ENCODE measurements around the gene AMH. TPM values are rescaled to one million over a fixed set of nuclear protein-coding genes. Genes with fewer than 3 reads are reported as not detected.

AMH gene
- total RNA-seq, 1 experiment from 2014 or later: 21.9 TPM

DNA sequence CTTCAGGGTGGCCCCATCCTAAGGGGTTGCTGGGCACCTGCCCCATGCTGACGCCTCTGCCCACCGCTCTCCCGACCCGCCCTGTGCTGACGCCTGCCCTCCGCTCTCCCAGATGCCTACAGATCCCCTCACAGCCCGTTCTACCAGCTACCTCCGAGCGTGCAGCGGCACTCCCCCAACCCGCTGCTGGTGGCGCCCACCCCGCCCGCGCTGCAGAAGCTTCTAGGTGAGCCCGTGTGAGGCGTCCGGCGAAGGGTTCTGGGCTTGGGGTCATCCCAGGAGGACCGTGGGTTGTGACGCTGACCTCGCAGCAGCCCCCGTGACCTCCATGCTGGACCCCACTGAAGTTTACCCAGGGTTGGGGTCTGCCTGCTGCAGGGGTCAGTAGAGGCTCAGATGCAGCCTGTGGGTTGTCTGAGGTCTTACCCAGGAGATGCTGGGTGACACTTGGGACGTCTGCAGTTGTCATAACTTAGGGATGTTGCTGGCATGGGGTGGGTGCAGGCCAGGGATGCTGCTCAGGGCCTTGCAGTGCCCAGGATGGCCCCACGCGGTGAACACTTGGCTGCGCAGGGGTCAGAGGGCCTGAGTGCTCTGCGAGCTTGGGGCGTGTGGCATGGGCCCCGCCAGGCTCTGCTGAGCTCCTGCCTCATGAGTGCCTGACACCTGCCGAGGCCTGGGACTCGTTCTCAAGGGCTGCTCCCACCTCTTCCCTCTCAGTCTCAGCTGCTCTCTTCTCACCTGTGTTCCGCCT, 38.0 kb upstream of the AMH start:
- POLR2A ChIA-PET: no interaction called here
- no peak for ATAC-seq
- no peak overlapping the region for H3K27ac ChIP-seq (ENCODE audit: low read length)
- in situ Hi-C loops (cut with HindIII; ENCODE audit: low pct_unique_long_range_greater_than_20kb, low sequenced_read_pairs): no loop called here
- no TSS peak for BruUV-seq (replicated peaks)
- no peaks in the 10 kb centered on the region for H3K27me3 ChIP-seq (ENCODE audit: control insufficient read depth, insufficient read depth, low read length)
- CTCF ChIA-PET: no interaction called here
- DNase-seq (ENCODE audit: low read depth, low spot score): no peak
- H3K36me3 ChIP-seq (ENCODE audit: control insufficient read depth, insufficient read depth, low read length): no peaks in the 10 kb centered on the region
- no peaks in the 10 kb centered on the region for H3K9me3 ChIP-seq (ENCODE audit: control insufficient read depth, insufficient read depth, low read depth, low read length)
- H3K4me1 ChIP-seq (ENCODE audit: control insufficient read depth, insufficient read depth, low read length): no peaks in the 10 kb centered on the region
- no peak overlapping the region for H3K4me3 ChIP-seq (ENCODE audit: low read depth in 2 of 2, low read length in 2 of 2)
- no peak for TF ChIP-seq TCF7L2 (IDR thresholded peaks at IDR 0.05; ENCODE audit: low read depth, low read length)
- TF ChIP-seq REST (IDR thresholded peaks at IDR 0.05; ENCODE audit: insufficient read depth in 1 of 2, low read depth in 2 of 2, low read length in 1 of 2): no peak
- TF ChIP-seq POLR2AphosphoS5 (IDR thresholded peaks at IDR 0.05; ENCODE audit: low read depth, low read length): no peak
- TF ChIP-seq, protein P1, sequence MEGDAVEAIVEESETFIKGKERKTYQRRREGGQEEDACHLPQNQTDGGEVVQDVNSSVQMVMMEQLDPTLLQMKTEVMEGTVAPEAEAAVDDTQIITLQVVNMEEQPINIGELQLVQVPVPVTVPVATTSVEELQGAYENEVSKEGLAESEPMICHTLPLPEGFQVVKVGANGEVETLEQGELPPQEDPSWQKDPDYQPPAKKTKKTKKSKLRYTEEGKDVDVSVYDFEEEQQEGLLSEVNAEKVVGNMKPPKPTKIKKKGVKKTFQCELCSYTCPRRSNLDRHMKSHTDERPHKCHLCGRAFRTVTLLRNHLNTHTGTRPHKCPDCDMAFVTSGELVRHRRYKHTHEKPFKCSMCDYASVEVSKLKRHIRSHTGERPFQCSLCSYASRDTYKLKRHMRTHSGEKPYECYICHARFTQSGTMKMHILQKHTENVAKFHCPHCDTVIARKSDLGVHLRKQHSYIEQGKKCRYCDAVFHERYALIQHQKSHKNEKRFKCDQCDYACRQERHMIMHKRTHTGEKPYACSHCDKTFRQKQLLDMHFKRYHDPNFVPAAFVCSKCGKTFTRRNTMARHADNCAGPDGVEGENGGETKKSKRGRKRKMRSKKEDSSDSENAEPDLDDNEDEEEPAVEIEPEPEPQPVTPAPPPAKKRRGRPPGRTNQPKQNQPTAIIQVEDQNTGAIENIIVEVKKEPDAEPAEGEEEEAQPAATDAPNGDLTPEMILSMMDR (IDR thresholded peaks at IDR 0.05): no peak
- no peak for TF ChIP-seq SIN3A (IDR thresholded peaks at IDR 0.05; ENCODE audit: borderline replicate concordance, insufficient read depth, low read depth, low read length)
- intact Hi-C loops (cut with micrococcal nuclease; ENCODE audit: unreplicated experiment): no loop called here

DNA sequence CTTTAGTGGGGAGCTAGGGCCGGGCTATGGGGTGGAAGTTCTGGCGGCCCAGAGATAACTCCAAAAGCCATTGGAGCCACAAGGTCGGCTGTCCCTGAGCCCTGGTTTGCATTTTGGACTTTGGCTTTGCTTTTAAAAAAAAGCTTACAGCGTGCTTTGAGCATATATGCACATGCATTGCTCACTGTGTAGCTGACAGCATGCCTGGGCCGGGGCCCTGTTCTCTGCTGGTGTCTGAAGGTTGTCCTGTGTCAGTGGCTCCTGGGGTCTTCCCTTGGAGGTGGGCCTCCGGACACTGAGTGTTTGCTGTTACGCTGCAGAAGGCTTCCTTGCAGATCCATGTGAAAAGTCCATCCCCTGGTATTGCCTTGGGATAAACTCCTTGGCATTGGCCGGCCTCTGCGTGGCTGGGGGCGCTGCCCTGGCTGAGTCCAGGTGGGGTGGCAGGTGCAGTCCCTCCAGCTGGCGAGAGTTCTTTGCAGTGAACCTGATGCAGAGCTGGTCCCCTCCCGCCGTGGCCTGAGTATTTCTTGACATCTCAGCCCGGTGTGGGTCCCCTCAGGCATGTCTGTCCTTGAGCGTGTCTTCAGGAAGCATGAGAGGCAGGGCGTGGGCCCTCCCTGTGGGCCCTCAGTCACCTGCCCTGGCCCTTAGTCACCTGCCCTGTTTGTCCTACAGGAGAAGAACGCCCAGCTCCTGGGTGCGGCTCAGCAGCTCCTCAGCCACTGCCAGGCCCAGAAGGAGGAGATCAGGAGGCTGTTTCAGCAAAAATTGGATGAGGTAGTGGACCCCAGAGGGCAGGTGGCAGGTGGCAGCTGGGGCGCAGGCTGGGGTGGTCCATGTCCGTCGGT, 36.0 kb upstream of the AMH start:
- Histone ChIP-seq H3K36me3 (ENCODE audit: control insufficient read depth, insufficient read depth, low read length) (no peaks in the 10 kb centered on the region), H3K27me3 (ENCODE audit: control insufficient read depth, insufficient read depth, low read length) (no peaks in the 10 kb centered on the region), H3K27ac (ENCODE audit: low read length) (no peak overlapping the region), H3K4me1 (ENCODE audit: control insufficient read depth, insufficient read depth, low read length) (no peaks in the 10 kb centered on the region), H3K9me3 (ENCODE audit: control insufficient read depth, insufficient read depth, low read depth, low read length) (no peaks in the 10 kb centered on the region), H3K4me3 (ENCODE audit: low read depth in 2 of 2, low read length in 2 of 2) (no peak overlapping the region)
- in situ Hi-C loops (cut with HindIII; ENCODE audit: low pct_unique_long_range_greater_than_20kb, low sequenced_read_pairs): no loop called here
- ChIA-PET POLR2A (no interaction called here), CTCF (no interaction called here)
- DNase-seq (ENCODE audit: low read depth, low spot score) (no peak), ATAC-seq (no peak)
- TF ChIP-seq REST (IDR thresholded peaks at IDR 0.05; ENCODE audit: insufficient read depth in 1 of 2, low read depth in 2 of 2, low read length in 1 of 2): no peak
- TF ChIP-seq TCF7L2 (IDR thresholded peaks at IDR 0.05; ENCODE audit: low read depth, low read length): no peak
- intact Hi-C loops (cut with micrococcal nuclease; ENCODE audit: unreplicated experiment): no loop called here
- no TSS peak for BruUV-seq (replicated peaks)
